WERI-Rb-1 (cell line): ENCODE measurements around the gene LDB3.

Experiments used
- DNase-seq: peaks from one replicate; pipeline ENCODE4 v3.0.0-alpha.2; 2020
- H3K27ac ChIP-seq: fragments of 250-450 bp; sonication (Bioruptor Pico); 2 replicates; pipeline ENCODE4 v1.5.1; 2020; ENCODE audit warnings: mild to moderate bottlenecking, moderate library complexity
- H3K27me3 ChIP-seq: fragments of 250-450 bp; sonication (Bioruptor Pico); 2 replicates; pipeline ENCODE4 v1.5.1; 2021; ENCODE audit warnings: mild to moderate bottlenecking, low read depth, moderate library complexity; ENCODE audit not compliant: insufficient read depth, severe bottlenecking
- H3K36me3 ChIP-seq: fragments of 250-450 bp; sonication (Bioruptor Pico); 2 replicates; pipeline ENCODE4 v1.5.1; 2020; ENCODE audit warnings: mild to moderate bottlenecking, moderate library complexity
- H3K4me3 ChIP-seq: 2 replicates; pipeline ENCODE4 v1.5.1; 2011; ENCODE audit warnings: low read depth, mild to moderate bottlenecking, control low read depth, low read length
- H3K9me3 ChIP-seq: fragments of 250-450 bp; sonication (Bioruptor Pico); 2 replicates; pipeline ENCODE4 v1.5.1; 2021; ENCODE audit warnings: mild to moderate bottlenecking, moderate library complexity; ENCODE audit not compliant: severe bottlenecking
- CTCF ChIP-seq: IDR thresholded peaks from 2 replicates; pipeline ENCODE4 v1.5.1; 2011; ENCODE audit warnings: low read depth, mild to moderate bottlenecking, control low read depth, inconsistent platforms, low read length

Gene LDB3

GRCh38 chr10:86681722-86682386, 13.5 kb downstream of the LDB3 start:
- no peak overlapping the region for H3K27ac ChIP-seq
- no peak for TF ChIP-seq CTCF
- DNase-seq, result no peak
- H3K36me3 ChIP-seq, result no peaks in the 10 kb centered on the region
- H3K27me3 ChIP-seq, result no peaks in the 10 kb centered on the region
- no peaks in the 10 kb centered on the region for H3K9me3 ChIP-seq
- no peak overlapping the region for H3K4me3 ChIP-seq

- no peaks in the 10 kb centered on the region for H3K27me3 ChIP-seq
- DNase-seq, result no peak
- H3K4me3 ChIP-seq, result no peak overlapping the region
- no peaks in the 10 kb centered on the region for H3K36me3 ChIP-seq
- no peaks in the 10 kb centered on the region for H3K9me3 ChIP-seq
- no peak for TF ChIP-seq CTCF
- H3K27ac ChIP-seq, result no peak overlapping the region; the same call in 1 of the 2 replicates
These were observed 14.4 kb downstream of the LDB3 start for GRCh38 chr10:86682675-86683074.

GRCh38 chr10:86684331-86685097, 16.2 kb downstream of the LDB3 start:
- peak; percentile 93 for TF ChIP-seq CTCF
- peak; percentile 77 for DNase-seq
- no peak overlapping the region for H3K4me3 ChIP-seq

GRCh38 chr10:86685416-86685815, 17.1 kb downstream of the LDB3 start:
- H3K27me3 ChIP-seq, result no peaks in the 10 kb centered on the region
- H3K4me3 ChIP-seq, result no peak overlapping the region
- H3K9me3 ChIP-seq, result no peaks in the 10 kb centered on the region
- TF ChIP-seq CTCF, result no peak
- H3K27ac ChIP-seq, result no peak overlapping the region
- H3K36me3 ChIP-seq, result no peaks in the 10 kb centered on the region
- DNase-seq, result no peak

More at GRCh38 chr10:86684331-86685097, 16.2 kb downstream of the LDB3 start:
- H3K9me3 ChIP-seq, result no peaks in the 10 kb centered on the region
- no peaks in the 10 kb centered on the region for H3K36me3 ChIP-seq
- H3K27me3 ChIP-seq, result no peaks in the 10 kb centered on the region
- H3K27ac ChIP-seq, result no peak overlapping the region

- no peak overlapping the region for H3K27ac ChIP-seq
- H3K36me3 ChIP-seq, result no peaks in the 10 kb centered on the region
- DNase-seq, result no peak
- no peaks in the 10 kb centered on the region for H3K27me3 ChIP-seq
- no peak overlapping the region for H3K4me3 ChIP-seq
- no peaks in the 10 kb centered on the region for H3K9me3 ChIP-seq
- TF ChIP-seq CTCF, result no peak
These were observed 17.8 kb downstream of the LDB3 start for GRCh38 chr10:86685893-86686632.
